ENCODE results near the gene TP53I13. TPM values are rescaled to one million over a fixed set of nuclear protein-coding genes. Genes with fewer than 3 reads are reported as not detected.

Gene TP53I13
- total RNA-seq, 4 donors from 2014 or later: 86.6 to 204 (median 139) TPM

DNA sequence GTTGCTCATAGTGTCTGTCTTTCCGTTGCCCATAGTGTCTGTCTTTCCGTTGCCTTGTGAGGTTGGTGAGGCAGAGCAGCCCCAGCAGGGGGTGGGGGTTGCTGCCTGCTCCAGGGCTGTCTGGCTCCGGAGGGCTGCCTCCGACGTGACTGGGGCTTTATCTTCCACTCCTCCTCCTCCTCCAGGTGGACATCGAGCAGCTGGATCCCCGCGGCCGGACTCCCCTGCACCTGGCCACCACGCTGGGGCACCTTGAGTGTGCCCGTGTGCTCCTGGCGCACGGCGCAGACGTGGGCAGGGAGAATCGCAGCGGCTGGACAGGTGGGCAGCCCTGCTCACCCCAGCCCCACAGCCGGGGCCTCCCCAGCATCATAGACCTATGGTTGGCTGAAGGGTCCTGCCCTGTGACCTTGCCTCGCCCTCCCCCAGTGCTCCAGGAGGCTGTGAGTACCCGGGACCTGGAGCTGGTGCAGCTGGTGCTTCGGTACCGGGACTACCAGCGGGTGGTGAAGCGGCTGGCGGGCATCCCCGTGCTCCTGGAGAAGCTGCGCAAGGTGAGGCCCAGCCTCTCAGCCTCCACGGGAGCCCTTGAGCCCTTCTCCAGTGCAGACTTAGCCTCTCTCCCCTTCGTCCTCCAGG lies 39.2 kb downstream of the TP53I13 start:
- H3K4me1 ChIP-seq: no peaks in the 10 kb centered on the region
- H3K4me3 ChIP-seq: no peak overlapping the region
- H3K36me3 ChIP-seq: no peaks in the 10 kb centered on the region
- TF ChIP-seq, protein P1, sequence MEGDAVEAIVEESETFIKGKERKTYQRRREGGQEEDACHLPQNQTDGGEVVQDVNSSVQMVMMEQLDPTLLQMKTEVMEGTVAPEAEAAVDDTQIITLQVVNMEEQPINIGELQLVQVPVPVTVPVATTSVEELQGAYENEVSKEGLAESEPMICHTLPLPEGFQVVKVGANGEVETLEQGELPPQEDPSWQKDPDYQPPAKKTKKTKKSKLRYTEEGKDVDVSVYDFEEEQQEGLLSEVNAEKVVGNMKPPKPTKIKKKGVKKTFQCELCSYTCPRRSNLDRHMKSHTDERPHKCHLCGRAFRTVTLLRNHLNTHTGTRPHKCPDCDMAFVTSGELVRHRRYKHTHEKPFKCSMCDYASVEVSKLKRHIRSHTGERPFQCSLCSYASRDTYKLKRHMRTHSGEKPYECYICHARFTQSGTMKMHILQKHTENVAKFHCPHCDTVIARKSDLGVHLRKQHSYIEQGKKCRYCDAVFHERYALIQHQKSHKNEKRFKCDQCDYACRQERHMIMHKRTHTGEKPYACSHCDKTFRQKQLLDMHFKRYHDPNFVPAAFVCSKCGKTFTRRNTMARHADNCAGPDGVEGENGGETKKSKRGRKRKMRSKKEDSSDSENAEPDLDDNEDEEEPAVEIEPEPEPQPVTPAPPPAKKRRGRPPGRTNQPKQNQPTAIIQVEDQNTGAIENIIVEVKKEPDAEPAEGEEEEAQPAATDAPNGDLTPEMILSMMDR (IDR thresholded peaks at IDR 0.05): no peak
- TF ChIP-seq POLR2A (IDR thresholded peaks at IDR 0.05): no peak
- H3K9me3 ChIP-seq: peaks cover 0 to 4% (median 0%) of the 10 kb centered on the region in 4 donors
- H3K27ac ChIP-seq: no peak overlapping the region
- H3K27me3 ChIP-seq: no peaks in the 10 kb centered on the region
- DNase-seq: no peak

- Histone ChIP-seq H3K27ac (no peak overlapping the region), H3K36me3 (no peaks in the 10 kb centered on the region), H3K4me3 (no peak overlapping the region), H3K4me1 (peaks cover 5 to 13% (median 7%) of the 10 kb centered on the region in 4 donors), H3K27me3 (no peaks in the 10 kb centered on the region), H3K9me3 (peaks cover 0 to 4% (median 0%) of the 10 kb centered on the region in 4 donors)
- no peak for TF ChIP-seq POLR2A (IDR thresholded peaks at IDR 0.05)
- TF ChIP-seq, protein P1 (IDR thresholded peaks at IDR 0.05): no peak
- no peak for DNase-seq
Measured at GRCh38 chr17:29608986-29609385, 40.5 kb downstream of the TP53I13 start.

GRCh38 chr17:29610395-29610794 lies 41.9 kb downstream of the TP53I13 start:
- Histone ChIP-seq H3K27me3 (no peaks in the 10 kb centered on the region), H3K9me3 (peaks cover 0 to 4% (median 0%) of the 10 kb centered on the region in 4 donors), H3K36me3 (no peaks in the 10 kb centered on the region), H3K27ac (no peak overlapping the region), H3K4me1 (peaks cover 5 to 24% (median 18%) of the 10 kb centered on the region in 4 donors), H3K4me3 (no peak overlapping the region)
- DNase-seq: no peak
- TF ChIP-seq, protein P1 (IDR thresholded peaks at IDR 0.05): no peak
- TF ChIP-seq POLR2A (IDR thresholded peaks at IDR 0.05): no peak

- TF ChIP-seq, protein P1 (IDR thresholded peaks at IDR 0.05): no peak
- TF ChIP-seq POLR2A (IDR thresholded peaks at IDR 0.05): no peak
- H3K9me3 ChIP-seq: peaks cover 0 to 4% (median 0%) of the 10 kb centered on the region in 4 donors
- no peak for DNase-seq
- H3K36me3 ChIP-seq: no peaks in the 10 kb centered on the region
- H3K27me3 ChIP-seq: no peaks in the 10 kb centered on the region
- peaks cover 5 to 34% (median 28%) of the 10 kb centered on the region in 4 donors for H3K4me1 ChIP-seq
- no peak overlapping the region for H3K27ac ChIP-seq
- H3K4me3 ChIP-seq: no peak overlapping the region
Measured at GRCh38 chr17:29611351-29612093, 43.0 kb downstream of the TP53I13 start.

- Histone ChIP-seq H3K36me3 (no peaks in the 10 kb centered on the region), H3K27ac (no peak overlapping the region), H3K27me3 (no peaks in the 10 kb centered on the region), H3K4me3 (no peak overlapping the region), H3K4me1 (peaks cover 5 to 39% (median 33%) of the 10 kb centered on the region in 4 donors), H3K9me3 (peaks cover 0 to 4% (median 0%) of the 10 kb centered on the region in 4 donors)
- DNase-seq: no peak
- TF ChIP-seq, protein P1 (IDR thresholded peaks at IDR 0.05): no peak
- no peak for TF ChIP-seq POLR2A (IDR thresholded peaks at IDR 0.05)
Measured at GRCh38 chr17:29612094-29612403, 43.5 kb downstream of the TP53I13 start.

All from Peyer's patch (tissue), 4 donors.